Liver (tissue), 9 donors: ENCODE measurements around the gene XRRA1. TPM values are rescaled to one million over a fixed set of nuclear protein-coding genes. Genes with fewer than 3 reads are reported as not detected.

ENCODE experiments used
- DNase-seq: peaks from one replicate; pipeline ENCODE4 v3.0.0-alpha.2; 2017; ENCODE audit warnings: low spot score
- H3K27ac ChIP-seq, 2 donors: one replicate each; pipeline ENCODE4 v1.7.0; 2013; ENCODE audit warnings: inconsistent platforms in 2 of 2, low read length in 2 of 2, control low read depth in 1 of 2, low read depth in 1 of 2, mild to moderate bottlenecking in 1 of 2
- H3K27me3 ChIP-seq, 4 donors: one replicate each; pipeline versions ENCODE4 v1.6.1 to v1.7.0; 2013; ENCODE audit warnings: low read length in 3 of 4, inconsistent platforms in 1 of 4, mild to moderate bottlenecking in 1 of 4, moderate library complexity in 1 of 4; ENCODE audit not compliant: control insufficient read depth in 4 of 4, insufficient read depth in 4 of 4
- H3K36me3 ChIP-seq, 4 donors: one replicate each; pipeline versions ENCODE4 v1.6.1 to v1.7.0; 2013; ENCODE audit warnings: low read length in 3 of 4, mild to moderate bottlenecking in 3 of 4, low read depth in 1 of 4, moderate library complexity in 1 of 4; ENCODE audit not compliant: control insufficient read depth in 4 of 4, insufficient read depth in 3 of 4
- H3K4me1 ChIP-seq, 4 donors: one replicate each; pipeline versions ENCODE4 v1.6.1 to v1.7.0; 2013; ENCODE audit warnings: low read length in 3 of 4, mild to moderate bottlenecking in 3 of 4, moderate library complexity in 1 of 4; ENCODE audit not compliant: control insufficient read depth in 4 of 4, insufficient read depth in 4 of 4
- H3K4me3 ChIP-seq, 3 donors: one replicate each; pipeline versions ENCODE4 v1.6.1 to v1.7.0; 2013; ENCODE audit warnings: low read length in 3 of 3, control low read depth in 1 of 3, low read depth in 1 of 3, mild to moderate bottlenecking in 1 of 3
- H3K9ac ChIP-seq, 2 donors: one replicate each; pipeline ENCODE4 v1.7.0; 2013; ENCODE audit warnings: low read length in 2 of 2, mild to moderate bottlenecking in 2 of 2, moderate library complexity in 2 of 2, control low read depth in 1 of 2, low read depth in 1 of 2
- H3K9me3 ChIP-seq, 4 donors: one replicate each; pipeline versions ENCODE4 v1.6.1 to v1.7.0; 2013; ENCODE audit warnings: low read length in 3 of 4; ENCODE audit not compliant: control insufficient read depth in 4 of 4
- ATF3 ChIP-seq: IDR thresholded peaks from 2 replicates; pipeline ENCODE4 v1.6.1; 2016; ENCODE audit warnings: antibody characterized with exemption
- CTCF ChIP-seq: fragments of 150-350 bp; IDR thresholded peaks from 2 replicates; pipeline ENCODE4 v1.5.1; 2017; ENCODE audit warnings: improper control_type of control experiment, low read depth, low read length; ENCODE audit not compliant: missing input control
- EGR1 ChIP-seq, 2 donors: IDR thresholded peaks; 2 replicates each; pipeline ENCODE4 v1.6.1; 2016 to 2018; ENCODE audit warnings: antibody characterized with exemption in 2 of 2, low read depth in 2 of 2
- FOXA1 ChIP-seq: IDR thresholded peaks from 2 replicates; pipeline ENCODE4 v1.6.1; 2016; ENCODE audit warnings: antibody characterized with exemption
- FOXA2 ChIP-seq: IDR thresholded peaks from 2 replicates; pipeline ENCODE4 v1.6.1; 2016; ENCODE audit warnings: antibody characterized with exemption
- GABPA ChIP-seq, 2 donors: IDR thresholded peaks in 1 of 2; conservative IDR thresholded peaks in 1 of 2; 2 replicates each; pipeline ENCODE4 v1.6.1; 2016; ENCODE audit warnings: antibody characterized with exemption in 2 of 2, mild to moderate bottlenecking in 1 of 2, moderate library complexity in 1 of 2
- HNF4A ChIP-seq, 2 donors: conservative IDR thresholded peaks; 2 replicates each; pipeline ENCODE4 v1.6.1; 2016; ENCODE audit warnings: antibody characterized with exemption in 2 of 2, mild to moderate bottlenecking in 2 of 2
- HNF4G ChIP-seq: IDR thresholded peaks from 2 replicates; pipeline ENCODE4 v1.6.1; 2016; ENCODE audit warnings: antibody characterized with exemption
- JUND ChIP-seq, 2 donors: IDR thresholded peaks; 2 replicates each; pipeline ENCODE4 v1.6.1; 2016; ENCODE audit warnings: antibody characterized with exemption in 2 of 2
- MAX ChIP-seq: IDR thresholded peaks from 2 replicates; pipeline ENCODE4 v1.6.1; 2016; ENCODE audit warnings: antibody characterized with exemption
- NR2F2 ChIP-seq: IDR thresholded peaks from 2 replicates; pipeline ENCODE4 v1.6.1; 2016; ENCODE audit warnings: antibody characterized with exemption
- RAD21 ChIP-seq, 2 donors: IDR thresholded peaks; 2 replicates each; pipeline ENCODE4 v1.6.1; 2016; ENCODE audit warnings: antibody characterized with exemption in 2 of 2, mild to moderate bottlenecking in 2 of 2
- REST ChIP-seq: IDR thresholded peaks from 2 replicates; pipeline ENCODE4 v1.6.1; 2016; ENCODE audit warnings: antibody characterized with exemption, mild to moderate bottlenecking
- RXRA ChIP-seq, 2 donors: IDR thresholded peaks; 2 replicates each; pipeline ENCODE4 v1.6.1; 2017 to 2018; ENCODE audit warnings: antibody characterized with exemption in 2 of 2, mild to moderate bottlenecking in 1 of 2
- SP1 ChIP-seq: IDR thresholded peaks from 2 replicates; pipeline ENCODE4 v1.6.1; 2018; ENCODE audit warnings: antibody characterized with exemption, mild to moderate bottlenecking
- TAF1 ChIP-seq: conservative IDR thresholded peaks from 2 replicates; pipeline ENCODE4 v1.6.1; 2016; ENCODE audit warnings: antibody characterized with exemption, mild to moderate bottlenecking
- YY1 ChIP-seq: IDR thresholded peaks from 2 replicates; pipeline ENCODE4 v1.6.1; 2016; ENCODE audit warnings: antibody characterized with exemption, mild to moderate bottlenecking
- ZBTB33 ChIP-seq: IDR thresholded peaks from 2 replicates; pipeline ENCODE4 v1.6.1; 2016; ENCODE audit warnings: antibody characterized with exemption
- polyA plus RNA-seq, 2 donors: library from polyadenylated mRNA; stranded (reverse) in 1 of 2; unstranded in 1 of 2; fragments of 200-250 nt in 1 of 2; fragments of >200 nt in 1 of 2; fragmentation: Nextera tagmentation in 1 of 2; extraction: Ambion mirVana in 1 of 2; gene quantifications; one replicate each; pipeline versions ENCODE4 v1.2.1 to v1.2.3, GENCODE V29; 2013 to 2015
- total RNA-seq, 2 donors: library from RNA; depleted of rRNA; stranded (reverse); fragments of >200 nt; gene quantifications; one replicate each; pipeline ENCODE4 v1.2.3, GENCODE V29; 2014
- donor health status: healthy.
- donor health status: healthy.
- donor health status: healthy.
- donor health status: healthy.
- donor health status: healthy.

The XRRA1 gene
- total and polyA plus RNA-seq, 4 donors, result 3.8 to 11.6 (median 5.6) TPM

- Histone ChIP-seq H3K4me3 (no peak overlapping the region), H3K36me3 (peaks cover 9 to 40% (median 30%) of the 10 kb centered on the region in 4 donors), H3K27me3 (no peaks in the 10 kb centered on the region), H3K9me3 (peaks cover 2 to 6% (median 3%) of the 10 kb centered on the region in 4 donors), H3K4me1 (no peaks in the 10 kb centered on the region), H3K9ac (no peak overlapping the region), H3K27ac (no peak overlapping the region)
- TF ChIP-seq EGR1 (IDR thresholded peaks at IDR 0.05; ENCODE audit: low read depth in 2 of 2) (no peak), JUND (IDR thresholded peaks at IDR 0.05) (no peak), GABPA (IDR thresholded peaks at IDR 0.05 in 1 of 2, conservative IDR thresholded peaks at IDR 0.05 in 1 of 2) (no peak), HNF4A (conservative IDR thresholded peaks at IDR 0.05) (no peak), ATF3 (no peak), RXRA (IDR thresholded peaks at IDR 0.05) (no peak), YY1 (no peak), REST (no peak), NR2F2 (no peak), FOXA2 (no peak), MAX (no peak), SP1 (no peak), HNF4G (no peak), ZBTB33 (no peak), RAD21 (IDR thresholded peaks at IDR 0.05) (no peak), TAF1 (no peak), CTCF (no peak), FOXA1 (no peak)
- DNase-seq, result no peak
Measured at GRCh38 chr11:74860743-74861142, 88.1 kb downstream of the XRRA1 start.
